ENCODE results near the gene STUB1.
A peak's percentile ranks its signal among the peaks of the same experiment; 100 is the strongest.
"Not testable (repeated sequence)": the region's sequence is repeated elsewhere in the genome, so short reads cannot be mapped to it uniquely, and the experiment has no call there.

Gene STUB1

GRCh38 chr16:678858-679813 lies 1.1 kb upstream of the STUB1 start:
- no peak for DNase-seq (ENCODE audit: low read depth, low spot score)

GRCh38 chr16:680625-680945 lies 375 bp downstream of the STUB1 start:
- no peak for DNase-seq (ENCODE audit: low read depth, low spot score)

- DNase-seq (ENCODE audit: low read depth, low spot score): no peak
These were observed 946 bp downstream of the STUB1 start for GRCh38 chr16:680967-681745.

DNA sequence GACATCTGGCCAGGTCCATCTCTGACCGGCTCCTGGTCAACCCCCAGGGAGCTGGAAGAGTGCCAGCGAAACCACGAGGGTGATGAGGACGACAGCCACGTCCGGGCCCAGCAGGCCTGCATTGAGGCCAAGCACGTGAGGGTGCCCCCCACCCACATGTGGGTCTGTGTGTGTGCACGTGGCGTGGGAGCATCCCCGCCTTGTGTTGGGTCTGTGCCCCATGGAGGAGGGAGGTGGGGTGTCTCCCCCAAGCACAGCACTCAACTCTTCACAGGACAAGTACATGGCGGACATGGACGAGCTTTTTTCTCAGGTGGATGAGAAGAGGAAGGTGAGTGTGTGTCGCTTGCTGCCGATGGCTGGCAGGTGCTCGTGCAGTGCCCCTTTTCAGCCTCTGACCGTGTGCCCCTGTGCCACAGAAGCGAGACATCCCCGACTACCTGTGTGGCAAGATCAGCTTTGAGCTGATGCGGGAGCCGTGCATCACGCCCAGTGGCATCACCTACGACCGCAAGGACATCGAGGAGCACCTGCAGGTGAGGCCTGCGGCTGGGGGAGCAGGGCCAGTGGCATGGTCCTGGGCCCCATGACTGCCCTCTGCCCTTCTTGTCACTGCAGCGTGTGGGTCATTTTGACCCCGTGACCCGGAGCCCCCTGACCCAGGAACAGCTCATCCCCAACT lies 1.7 kb downstream of the STUB1 start:
- no peak for DNase-seq (ENCODE audit: low read depth, low spot score)

- no peak for DNase-seq (ENCODE audit: low read depth, low spot score)
These were observed 2.5 kb downstream of the STUB1 start for GRCh38 chr16:682493-683395.

- DNase-seq (ENCODE audit: low read depth, low spot score): no peak
These were observed 3.3 kb downstream of the STUB1 start for GRCh38 chr16:683396-684070.

DNA sequence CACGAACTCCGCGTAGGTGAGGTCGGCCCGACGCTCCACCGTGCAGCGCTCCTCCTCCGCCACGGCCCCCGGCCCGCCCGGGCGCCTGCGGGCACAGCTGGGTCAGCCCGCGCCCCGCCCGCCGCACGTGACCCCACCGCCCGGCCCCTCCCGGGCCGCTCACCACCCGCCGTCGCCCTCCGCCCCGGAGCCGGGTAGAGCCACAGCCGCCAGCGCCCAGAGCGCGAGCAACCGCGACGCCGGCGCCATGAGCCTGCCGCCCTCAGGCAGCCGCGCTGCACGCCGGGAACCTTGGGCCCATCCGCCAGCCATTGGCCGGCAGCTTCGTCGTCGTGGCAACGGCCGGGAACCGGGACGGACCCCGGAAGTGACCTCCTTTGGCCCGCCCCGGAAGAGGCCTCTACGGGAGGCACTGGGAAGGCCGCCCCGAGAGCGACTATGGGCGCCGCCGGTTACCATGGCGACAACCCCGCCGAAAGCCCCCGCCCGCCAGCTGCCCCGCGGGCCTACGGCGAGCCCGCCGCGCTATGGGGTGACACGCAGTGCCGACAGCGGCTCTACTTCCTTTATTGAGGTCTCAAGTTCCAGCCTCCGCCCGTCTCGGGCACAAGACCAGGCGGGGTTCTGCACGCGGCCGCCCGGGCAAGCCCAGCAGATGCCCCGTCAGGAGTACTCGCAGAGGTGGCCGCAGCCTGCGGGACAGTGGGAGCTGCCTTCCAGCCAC lies 4.0 kb downstream of the STUB1 start, which contains the start of gene JMJD8:
Gene JMJD8 (minus strand): TSS at position 264 of the 724 bp plus-strand sequence. CDS start 15 bp downstream, at position 249.
- peak; percentile 93 for DNase-seq (ENCODE audit: low read depth, low spot score)

GRCh38 chr16:684961-685696 lies 4.9 kb downstream of the STUB1 start:
- DNase-seq (ENCODE audit: low read depth, low spot score): no peak

DNA sequence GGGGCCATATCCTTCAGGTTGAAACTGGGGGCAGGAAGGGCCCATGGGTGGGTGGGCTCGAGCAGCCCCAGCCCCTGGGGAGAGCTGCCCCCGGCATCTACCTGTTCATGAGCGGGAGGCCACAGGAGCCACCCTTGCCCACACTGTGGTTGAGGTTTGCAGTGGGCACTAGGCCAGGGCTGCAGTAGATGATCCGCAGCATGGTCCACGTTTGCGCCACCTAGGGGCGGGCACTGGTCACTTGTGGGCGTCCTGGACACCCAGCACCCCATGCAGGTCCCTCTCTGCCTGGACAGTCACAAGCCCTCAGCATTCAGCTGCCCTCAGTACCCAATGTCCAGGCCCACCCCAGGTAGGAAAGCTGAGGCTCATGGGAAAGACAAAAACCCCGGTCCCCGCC lies 5.8 kb downstream of the STUB1 start:
- DNase-seq (ENCODE audit: low read depth, low spot score): no peak

- DNase-seq (ENCODE audit: low read depth, low spot score): no peak
These were observed 6.5 kb downstream of the STUB1 start for GRCh38 chr16:686459-687260.

DNA sequence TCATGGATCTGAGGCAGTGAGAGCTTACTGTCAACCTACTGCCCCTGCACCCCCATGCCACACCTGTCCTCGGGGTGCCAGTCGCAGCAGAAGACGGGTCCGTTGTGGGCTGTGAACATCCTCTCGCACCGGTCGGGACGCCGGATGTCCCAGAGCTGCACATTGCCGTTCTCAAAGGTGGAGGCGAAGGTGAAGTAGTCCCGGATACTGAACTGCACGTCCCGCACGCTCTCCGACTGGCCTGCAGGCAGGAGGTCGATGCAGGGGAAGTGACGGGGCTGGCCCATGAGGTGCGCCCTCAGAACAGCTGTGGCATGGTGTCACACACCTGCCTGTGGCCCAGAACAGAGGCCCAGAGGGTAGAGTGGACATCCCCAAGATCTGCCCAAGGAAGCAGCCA lies 7.3 kb downstream of the STUB1 start:
- DNase-seq (ENCODE audit: low read depth, low spot score): no peak

DNA sequence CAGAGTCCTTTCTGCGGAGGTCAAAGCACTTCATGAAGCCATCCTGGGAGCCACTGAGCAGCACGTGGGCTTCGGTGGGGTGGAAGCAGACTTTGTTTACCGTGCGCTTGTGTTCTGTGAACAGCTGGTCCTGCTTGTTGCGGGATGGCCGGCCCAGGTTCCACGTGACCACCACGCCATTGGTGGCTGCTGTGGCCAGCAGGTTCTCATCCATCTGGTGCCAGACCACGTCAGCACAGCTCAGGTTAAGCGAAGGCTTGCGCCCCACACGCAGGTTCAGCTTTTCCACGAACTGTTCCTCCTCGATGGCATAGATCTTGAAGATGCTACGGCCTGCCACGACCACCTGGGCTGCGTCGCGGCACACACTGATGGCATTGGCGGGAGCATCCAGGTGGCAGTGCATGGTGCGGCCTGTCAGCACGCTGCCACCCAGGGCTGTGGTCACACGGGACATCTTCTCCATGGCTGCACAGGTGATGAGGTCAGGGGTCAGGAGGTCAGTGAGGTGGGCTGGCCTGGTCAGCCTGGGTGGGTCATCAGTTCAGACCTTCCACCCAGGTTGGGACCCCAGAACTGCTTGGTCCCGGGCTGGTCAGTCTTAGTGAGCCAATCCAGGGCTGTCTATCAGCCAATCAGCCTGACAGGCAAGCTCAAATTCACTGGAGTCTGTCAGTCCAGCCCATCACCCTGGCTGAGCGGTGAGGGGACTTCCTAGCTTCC lies 9.1 kb downstream of the STUB1 start:
- DNase-seq (ENCODE audit: low read depth, low spot score): no peak

GRCh38 chr16:691242-691641 lies 11.0 kb downstream of the STUB1 start:
- not testable (repeated sequence) for DNase-seq (ENCODE audit: low read depth, low spot score)

DNA sequence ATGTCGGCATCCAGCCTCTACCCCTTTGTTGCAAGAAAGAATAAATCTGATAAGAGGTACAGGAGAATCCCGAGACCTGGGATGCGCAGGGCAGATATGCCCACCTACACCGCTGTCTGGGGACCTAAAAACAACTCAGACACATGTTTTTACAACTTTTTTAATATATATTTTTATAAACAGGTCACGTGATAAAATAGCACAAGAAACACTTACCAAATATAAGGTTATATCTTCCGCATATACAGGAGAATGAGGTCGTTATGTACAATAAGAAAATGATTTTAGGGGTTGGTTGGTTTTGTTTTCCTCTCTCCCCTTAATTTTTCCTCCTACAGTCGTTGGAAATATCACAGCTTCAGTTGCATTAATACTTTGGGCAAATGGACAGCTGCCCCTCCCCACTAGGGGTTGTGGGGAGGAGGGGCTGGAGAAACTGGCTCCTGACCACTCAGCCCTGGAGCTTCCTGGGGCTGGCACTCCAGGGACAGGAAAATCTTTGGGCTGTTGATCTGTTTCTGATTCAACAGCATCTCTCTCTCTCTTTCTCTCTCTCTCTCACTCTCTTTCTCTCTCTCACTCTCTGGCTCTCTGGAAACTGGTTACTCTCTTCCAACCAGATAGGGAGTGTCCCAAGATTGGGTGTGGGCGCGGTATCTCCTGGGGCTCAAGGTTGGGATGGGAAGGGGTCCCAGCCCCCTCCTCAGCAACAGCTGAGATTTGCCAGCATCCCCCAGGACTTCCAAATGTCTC lies 12.3 kb downstream of the STUB1 start:
- no peak for DNase-seq (ENCODE audit: low read depth, low spot score)

- no peak for DNase-seq (ENCODE audit: low read depth, low spot score)
These were observed 13.2 kb downstream of the STUB1 start for GRCh38 chr16:693364-693763.

DNA sequence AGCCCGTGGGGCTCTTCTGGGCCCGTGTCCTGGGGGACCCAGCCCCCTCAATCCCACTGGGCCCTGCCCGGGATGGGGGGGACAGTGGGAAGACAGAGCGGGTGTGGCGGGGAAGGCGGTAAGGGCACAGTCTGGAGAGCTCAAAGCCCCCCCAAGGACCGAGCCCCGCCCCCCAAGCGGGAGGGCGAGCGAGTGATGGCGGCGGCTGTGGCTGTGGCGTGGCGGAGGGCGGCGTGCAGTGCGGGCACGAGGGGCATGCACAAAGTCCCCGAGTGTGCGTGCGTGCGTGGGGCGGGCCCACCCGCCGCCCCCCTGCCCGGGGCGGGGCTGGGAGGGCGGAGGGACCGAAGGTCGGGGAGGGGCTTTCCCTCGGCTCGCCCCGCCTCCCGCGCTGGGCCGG lies 13.6 kb downstream of the STUB1 start:
- DNase-seq (ENCODE audit: low read depth, low spot score): no peak

Data from activated naive CD8-positive, alpha-beta T cell treated with anti-CD3 and anti-CD28 coated beads, Interleukin-2, amount 50 U/mL, for 16 hours (primary cell).